GM18951 (cell line): ENCODE measurements around the gene NANOS2.
A peak's percentile ranks its signal among the peaks of the same experiment; 100 is the strongest.

Experiments used
- POLR2A ChIP-seq: IDR thresholded peaks from 4 replicates; pipeline ENCODE4 v1.6.1; 2011; ENCODE audit warnings: mild to moderate bottlenecking; ENCODE audit not compliant: insufficient read length, insufficient read depth; ENCODE audit errors: extremely low read depth
- in situ Hi-C: fragments of 300-500 bp; cut with MboI; formaldehyde crosslinking; loops from one replicate; pipeline ENCODE4 v1.12.0; 2022; ENCODE audit warnings: low sequenced_read_pairs, mixed read lengths, inconsistent platforms; ENCODE audit not compliant: unreplicated experiment

Gene NANOS2

GRCh38 chr19:45895519-45895972 is 19.0 kb downstream of the NANOS2 start:
- in situ Hi-C loops = no loop called here
- TF ChIP-seq POLR2A = no peak

GRCh38 chr19:45890877-45891276 is 23.7 kb downstream of the NANOS2 start:
- in situ Hi-C loops = no loop called here
- no peak for TF ChIP-seq POLR2A

GRCh38 chr19:45889210-45889885 is 25.2 kb downstream of the NANOS2 start:
- in situ Hi-C loops = no loop called here

GRCh38 chr19:45887200-45887710 is 27.3 kb downstream of the NANOS2 start:
- in situ Hi-C loops = no loop called here
- no peak for TF ChIP-seq POLR2A

More at GRCh38 chr19:45889210-45889885, 25.2 kb downstream of the NANOS2 start:
- TF ChIP-seq POLR2A = no peak

- TF ChIP-seq POLR2A = peak; percentile 62
- in situ Hi-C loops = no loop called here
Observed at GRCh38 chr19:45886427-45887199, 28.0 kb downstream of the NANOS2 start.

- peak; percentile 74 for TF ChIP-seq POLR2A
- in situ Hi-C loops = no loop called here
Observed at GRCh38 chr19:45885556-45886426, 28.8 kb downstream of the NANOS2 start, which contains the start of gene IRF2BP1. TSS of gene IRF2BP1 (minus strand) at chr19:45886141. CDS start at chr19:45885774, 367 bp downstream.

GRCh38 chr19:45884682-45885555 is 29.7 kb downstream of the NANOS2 start:
- TF ChIP-seq POLR2A = no peak
- in situ Hi-C loops = no loop called here

GRCh38 chr19:45883881-45884681 is 30.5 kb downstream of the NANOS2 start:
- in situ Hi-C loops = no loop called here
- TF ChIP-seq POLR2A = no peak

GRCh38 chr19:45883586-45883880 is 31.0 kb downstream of the NANOS2 start:
- in situ Hi-C loops = no loop called here
- TF ChIP-seq POLR2A = no peak

- in situ Hi-C loops = no loop called here
- TF ChIP-seq POLR2A = peak; percentile 87
Observed at GRCh38 chr19:45882652-45883585, 31.7 kb downstream of the NANOS2 start.
